ENCODE data around the gene CTPS2. TPM values are rescaled to one million over a fixed set of nuclear protein-coding genes. Genes with fewer than 3 reads are reported as not detected.

The CTPS2 gene
- total and polyA plus RNA-seq, 2 experiments from 2014 or later: 10.4 to 35.5 TPM

- TF ChIP-seq REST (IDR thresholded peaks at IDR 0.05; ENCODE audit: unreplicated experiment) (no peak), ZNF114 (CRISPR knock-in tag; IDR thresholded peaks at IDR 0.05) (no peak), EZH2phosphoT487 (IDR thresholded peaks at IDR 0.05; ENCODE audit: unreplicated experiment) (no peak)
Measured at GRCh38 chrX:16661495-16661894, 51.0 kb downstream of the CTPS2 start (continued).

- H3K27me3 Mint-ChIP-seq (ENCODE audit: insufficient read depth, low read depth, poor library complexity): peaks cover 5% of the 10 kb centered on the region
- Histone ChIP-seq H3K27ac (ENCODE audit: low read depth) (no peak overlapping the region), H3K9me2 (ENCODE audit: insufficient read depth) (no peaks in the 10 kb centered on the region), H3K36me3 (ENCODE audit: insufficient read depth) (no peaks in the 10 kb centered on the region), H3K4me2 (no peak overlapping the region), H3K27me3 (ENCODE audit: insufficient read depth) (no peaks in the 10 kb centered on the region), H3K79me2 (replicated peaks; ENCODE audit: insufficient read depth) (no peaks in the 10 kb centered on the region), H3K4me3 (no peak overlapping the region), H3F3A (replicated peaks; ENCODE audit: low read depth) (no peaks in the 10 kb centered on the region), H3K4me1 (ENCODE audit: insufficient read depth) (peaks cover 5% of the 10 kb centered on the region; the same call in 1 of the 2 replicates), H4K20me1 (replicated peaks; ENCODE audit: insufficient read depth) (no peaks in the 10 kb centered on the region), H2AFZ (no peak overlapping the region)
- TF ChIP-seq JUNB (IDR thresholded peaks at IDR 0.05; ENCODE audit: unreplicated experiment): no peak
- no peak for TF ChIP-seq POLR2AphosphoS5 (IDR thresholded peaks at IDR 0.05; ENCODE audit: low read depth)
- no peak for TF ChIP-seq EZH2 (IDR thresholded peaks at IDR 0.05; ENCODE audit: low read depth, unreplicated experiment)
- TF ChIP-seq CREB1 (CRISPR knock-in tag; IDR thresholded peaks at IDR 0.05; ENCODE audit: low read depth): no peak
- no peak for TF ChIP-seq NANOG (IDR thresholded peaks at IDR 0.05; ENCODE audit: borderline replicate concordance)
- TF ChIP-seq CTCF (conservative IDR thresholded peaks at IDR 0.05; ENCODE audit: low read depth in 2 of 2): no peak
- TF ChIP-seq REST (IDR thresholded peaks at IDR 0.05; ENCODE audit: unreplicated experiment): no peak
- no peak for TF ChIP-seq STAT1 (IDR thresholded peaks at IDR 0.05; ENCODE audit: unreplicated experiment)
- H3K4me1 Mint-ChIP-seq: peaks cover 10% of the 10 kb centered on the region
- ATAC-seq (no peak), DNase-seq (ENCODE audit: low spot score) (no peak)
- H3K27ac Mint-ChIP-seq: no peak overlapping the region
- peaks cover 51% of the 10 kb centered on the region for H3K36me3 Mint-ChIP-seq (ENCODE audit: low read depth)
- H3K4me3 Mint-ChIP-seq: no peak overlapping the region
- H3K9me3 Mint-ChIP-seq: no peaks in the 10 kb centered on the region
Measured at GRCh38 chrX:16659321-16659720, 53.1 kb downstream of the CTPS2 start.
